IMR-90 (cell line): ENCODE results near the gene TCHP. TPM values are rescaled to one million over a fixed set of nuclear protein-coding genes. Genes with fewer than 3 reads are reported as not detected.

Experiments
- ATAC-seq: fragments of 200-7000 bp; cut with Tn5 transposase; 2 replicates; pipeline ENCODE4 v1.9.1; 2020; ENCODE audit warnings: low read depth, mild to moderate bottlenecking, moderate library complexity
- BruUV-seq: library from RNA; stranded (reverse); fragments of 400-500 nt; replicated peaks from 2 replicates; lab custom pipeline; 2021; lab: Mats Ljungman, UMichigan
- CTCF ChIA-PET: fragments of 300-600 bp; formaldehyde crosslinking; extraction: SDS; loops from one replicate; lab custom pipeline; 2021; ENCODE audit warnings: antibody characterized with exemption; lab: Yijun Ruan, JAX
- POLR2A ChIA-PET: fragments of 300-600 bp; sonication (Branson Sonifier 250); formaldehyde crosslinking; loops from one replicate; lab custom pipeline; 2022; ENCODE audit warnings: antibody characterized with exemption; ENCODE audit not compliant: unreplicated experiment; lab: Charles Lee
- DNase-seq: peaks from one replicate; pipeline ENCODE4 v3.0.0; 2013
- H2AFZ ChIP-seq: replicated peaks from 2 replicates; pipeline ENCODE3; 2013; ENCODE audit warnings: low read length, mild to moderate bottlenecking; ENCODE audit not compliant: poor library complexity
- H2AK5ac ChIP-seq: 2 replicates; pipeline ENCODE4 v1.6.1; 2013; ENCODE audit warnings: low read depth, low read length, inconsistent platforms
- H2AK9ac ChIP-seq: replicated peaks from 2 replicates; pipeline ENCODE3; 2013; ENCODE audit warnings: mild to moderate bottlenecking, low read depth, low read length, moderate library complexity; ENCODE audit not compliant: poor library complexity
- H2BK120ac ChIP-seq: 2 replicates; pipeline ENCODE4 v1.6.1; 2013; ENCODE audit warnings: low read depth, low read length, inconsistent platforms
- H2BK15ac ChIP-seq: 3 replicates; pipeline ENCODE4 v1.6.1; 2013; ENCODE audit warnings: low read depth, low read length, inconsistent platforms
- H2BK20ac ChIP-seq: 2 replicates; pipeline ENCODE4 v1.6.1; 2013; ENCODE audit warnings: low read depth, mild to moderate bottlenecking, inconsistent platforms, low read length, moderate library complexity
- H2BK5ac ChIP-seq: 2 replicates; pipeline ENCODE4 v1.6.1; 2013; ENCODE audit warnings: mild to moderate bottlenecking, low read depth, low read length, inconsistent platforms; ENCODE audit not compliant: poor library complexity, severe bottlenecking
- H3K14ac ChIP-seq: replicated peaks from 2 replicates; pipeline ENCODE4 v1.6.1; 2013; ENCODE audit warnings: low read depth, low read length, inconsistent platforms
- H3K18ac ChIP-seq: 2 replicates; pipeline ENCODE4 v1.6.1; 2013; ENCODE audit warnings: low read depth, low read length, control low read depth
- H3K23ac ChIP-seq: 2 replicates; pipeline ENCODE4 v1.6.1; 2013; ENCODE audit warnings: low read depth, low read length, inconsistent platforms
- H3K27ac ChIP-seq: 2 replicates; pipeline ENCODE4 v1.5.1; 2013; ENCODE audit warnings: mild to moderate bottlenecking, control low read depth, low read length; ENCODE audit not compliant: insufficient read depth
- H3K27me3 ChIP-seq: 2 replicates; pipeline ENCODE4 v1.6.1; 2013; ENCODE audit warnings: low read length; ENCODE audit not compliant: control insufficient read depth, insufficient read depth
- H3K36me3 ChIP-seq: 2 replicates; pipeline ENCODE4 v1.6.1; 2013; ENCODE audit warnings: low read length, mixed read lengths; ENCODE audit not compliant: control insufficient read depth, insufficient read depth
- H3K4ac ChIP-seq: 2 replicates; pipeline ENCODE4 v1.6.1; 2013; ENCODE audit warnings: low read depth, low read length, inconsistent platforms
- H3K4me1 ChIP-seq: 2 replicates; pipeline ENCODE4 v1.6.1; 2013; ENCODE audit warnings: low read length, mixed read lengths; ENCODE audit not compliant: control insufficient read depth, insufficient read depth
- H3K4me2 ChIP-seq: 2 replicates; pipeline ENCODE4 v1.6.1; 2013; ENCODE audit warnings: low read depth, mild to moderate bottlenecking, control low read depth, low read length, moderate library complexity
- H3K4me3 ChIP-seq: 2 replicates; pipeline ENCODE4 v1.5.1; 2013; ENCODE audit warnings: low read depth, mild to moderate bottlenecking, control low read depth, low read length, moderate library complexity; ENCODE audit not compliant: insufficient read depth
- H3K56ac ChIP-seq: 2 replicates; pipeline ENCODE4 v1.6.1; 2013; ENCODE audit warnings: low read length, inconsistent platforms; ENCODE audit not compliant: insufficient read depth; ENCODE audit errors: extremely low read depth
- H3K79me1 ChIP-seq, 2 experiments: 2 replicates each; pipeline ENCODE4 v1.6.1; 2013; ENCODE audit warnings: low read length in 2 of 2, inconsistent platforms in 1 of 2, low read depth in 1 of 2
- H3K9ac ChIP-seq: 2 replicates; pipeline ENCODE4 v1.6.1; 2013; ENCODE audit warnings: low read depth, low read length, control low read depth
- H3K9me1 ChIP-seq: 2 replicates; pipeline ENCODE4 v1.6.1; 2013; ENCODE audit warnings: low read length, inconsistent platforms; ENCODE audit not compliant: insufficient read depth
- H3K9me3 ChIP-seq: 2 replicates; pipeline ENCODE4 v1.6.1; 2013; ENCODE audit warnings: low read length; ENCODE audit not compliant: control insufficient read depth, insufficient read depth
- H4K20me1 ChIP-seq: 2 replicates; pipeline ENCODE4 v1.6.1; 2013; ENCODE audit warnings: low read length, inconsistent platforms; ENCODE audit not compliant: insufficient read depth
- H4K5ac ChIP-seq: 2 replicates; pipeline ENCODE4 v1.6.1; 2013; ENCODE audit warnings: mild to moderate bottlenecking, low read depth, low read length, control low read depth
- H4K8ac ChIP-seq, 2 experiments: 2 replicates each; pipeline ENCODE4 v1.6.1; 2013; ENCODE audit warnings: low read depth in 2 of 2, low read length in 2 of 2, control low read depth in 1 of 2, inconsistent platforms in 1 of 2
- H4K91ac ChIP-seq: 2 replicates; pipeline ENCODE4 v1.6.1; 2013; ENCODE audit warnings: low read depth, low read length, inconsistent platforms; ENCODE audit not compliant: insufficient read depth
- BHLHE40 ChIP-seq: fragments of 150-350 bp; IDR thresholded peaks from 2 replicates; pipeline ENCODE4 v1.6.1; 2016; ENCODE audit warnings: mild to moderate bottlenecking, low read depth, low read length
- CEBPB ChIP-seq: IDR thresholded peaks from 2 replicates; pipeline ENCODE4 v1.6.1; 2012; ENCODE audit warnings: low read depth, low read length, improper control_type of control experiment
- FOS ChIP-seq: fragments of 150-350 bp; IDR thresholded peaks from 2 replicates; pipeline ENCODE4 v1.6.1; 2016; ENCODE audit warnings: low read depth, low read length
- MAFK ChIP-seq: IDR thresholded peaks from 2 replicates; pipeline ENCODE4 v1.6.1; 2012; ENCODE audit warnings: low read depth, low read length, improper control_type of control experiment
- MAZ ChIP-seq: IDR thresholded peaks from 2 replicates; pipeline ENCODE4 v1.6.1; 2012; ENCODE audit warnings: low read depth, mild to moderate bottlenecking, low read length, improper control_type of control experiment, moderate library complexity, borderline replicate concordance
- MXI1 ChIP-seq: IDR thresholded peaks from 2 replicates; pipeline ENCODE4 v1.6.1; 2012; ENCODE audit warnings: low read depth, mild to moderate bottlenecking, low read length, moderate library complexity, borderline replicate concordance
- NFE2L2 ChIP-seq: fragments of 150-350 bp; IDR thresholded peaks from 2 replicates; pipeline ENCODE4 v1.6.1; 2016; ENCODE audit warnings: low read depth, mild to moderate bottlenecking, low read length
- RAD21 ChIP-seq: IDR thresholded peaks from 2 replicates; pipeline ENCODE4 v1.6.1; 2012; ENCODE audit warnings: low read length, improper control_type of control experiment
- RCOR1 ChIP-seq: IDR thresholded peaks from 2 replicates; pipeline ENCODE4 v1.6.1; 2012; ENCODE audit warnings: mild to moderate bottlenecking, low read length, improper control_type of control experiment; ENCODE audit not compliant: insufficient replicate concordance
- RFX5 ChIP-seq: IDR thresholded peaks from 2 replicates; pipeline ENCODE4 v1.8.0; 2012; ENCODE audit warnings: low read depth, mild to moderate bottlenecking, low read length, moderate library complexity
- SMC3 ChIP-seq: fragments of 150-350 bp; IDR thresholded peaks from 2 replicates; pipeline ENCODE4 v1.6.1; 2016; ENCODE audit warnings: low read depth, mild to moderate bottlenecking, antibody characterized with exemption, low read length, moderate library complexity
- WGBS, 2 experiments: methylation state at CpG; one replicate each; pipeline versions ENCODE4 v1.1.5 to v1.1.7; 2013; ENCODE audit warnings: missing lambda C conversion rate in 2 of 2; ENCODE audit not compliant: insufficient read length in 1 of 2; ENCODE audit errors: extremely low coverage in 2 of 2; 5-methylcytosine and 5-hydroxymethylcytosine counted together
- dilution Hi-C: fragments of 300-500 bp; cut with HindIII; formaldehyde crosslinking; loops from one replicate; pipeline ENCODE4 v1.14.3; 2018; ENCODE audit warnings: low sequenced_read_pairs; ENCODE audit not compliant: unreplicated experiment
- in situ Hi-C: fragments of 300-500 bp; cut with MboI; formaldehyde crosslinking; loops from 3 replicates; pipeline ENCODE4 v1.14.3; 2019; ENCODE audit warnings: low sequenced_read_pairs, inconsistent platforms, mixed read lengths
- intact Hi-C: fragments of 100-400 bp; cut with micrococcal nuclease; formaldehyde crosslinking; loops from 2 replicates; pipeline ENCODE4 v1.10.0; 2022
- polyA plus RNA-seq, 3 experiments: library from polyadenylated mRNA; depleted of rRNA; stranded (reverse); fragments of >200 nt; gene quantifications; 2 replicates each; pipeline ENCODE4 v1.2.3, GENCODE V29; 2012; ENCODE audit warnings: low replicate concordance in 1 of 3
- total RNA-seq: library from RNA; depleted of rRNA; stranded (reverse); fragments of >200 nt; gene quantifications from 2 replicates; pipeline ENCODE4 v1.2.3, GENCODE V29; 2012
- TF ChIP-seq, protein P1 (sequence below): conservative IDR thresholded peaks from 2 replicates; pipeline ENCODE4 v1.5.1; 2012; ENCODE audit warnings: mild to moderate bottlenecking, low read depth, low read length, improper control_type of control experiment
- TF ChIP-seq, protein P2 (sequence below): fragments of 150-350 bp; IDR thresholded peaks from 2 replicates; pipeline ENCODE4 v1.6.1; 2016; ENCODE audit warnings: low read depth, mild to moderate bottlenecking, low read length, moderate library complexity, borderline replicate concordance
- TF ChIP-seq, protein P3 (sequence below): fragments of 150-350 bp; IDR thresholded peaks from 2 replicates; pipeline ENCODE4 v1.6.1; 2017; ENCODE audit warnings: mild to moderate bottlenecking, antibody characterized with exemption, low read length, low read depth

TCHP gene
- total and polyA plus RNA-seq, 2 of the 4 experiments (the other 2 are of a cell fraction) = 6.1 to 13.4 TPM

DNA sequence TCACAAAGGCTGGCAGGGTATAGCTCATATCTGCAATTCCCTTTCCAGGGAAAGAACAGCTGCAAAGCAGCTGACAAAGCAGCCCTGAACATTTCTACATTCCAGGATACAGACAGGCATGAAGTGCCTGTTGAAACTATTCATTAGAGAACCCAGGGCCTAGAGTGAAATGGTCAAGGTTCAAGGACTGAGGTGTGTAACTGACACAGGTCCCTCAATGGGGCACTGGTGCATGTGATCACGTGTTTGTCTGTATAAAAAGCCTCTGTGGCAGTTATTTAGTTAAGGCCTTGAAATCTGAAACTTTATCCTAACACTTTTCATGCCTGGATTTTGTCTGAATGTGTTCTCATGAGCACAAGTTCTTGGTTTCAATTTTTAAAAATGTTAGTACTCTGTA, 49.0 kb downstream of the TCHP start:
- intact Hi-C loops = loop anchor here (5.0 kb wide), 1 partner anchor 48 kb away; the partner anchor contains the start of genes ANKRD13A and GIT2
- H3K9me1 ChIP-seq = peaks cover 36% of the 10 kb centered on the region
- no peak overlapping the region for H2AFZ ChIP-seq
- H2BK5ac ChIP-seq = peak overlapping the region; percentile 99
- peaks cover 56% of the 10 kb centered on the region for H3K4me1 ChIP-seq
- peak overlapping the region in 1 of 2 experiments; percentile 69; a peak in 3 of 4 replicates for H4K8ac ChIP-seq
- H4K20me1 ChIP-seq = peaks cover 8% of the 10 kb centered on the region; the same call in 1 of the 2 replicates
- POLR2A ChIA-PET = no interaction called here
- H3K4ac ChIP-seq = peak overlapping the region; percentile 88
- no peaks in the 10 kb centered on the region for H3K9me3 ChIP-seq
- H3K4me3 ChIP-seq = no peak overlapping the region
- peak overlapping the region; percentile 16; the same call in 1 of the 3 replicates for H2BK15ac ChIP-seq
- no CpG with 5 or more reads among the region's 1 CpG for WGBS, 2 experiments
- BruUV-seq = no TSS peak
- H2BK120ac ChIP-seq = peak overlapping the region; percentile 78
- TF ChIP-seq NFE2L2 = 0 out of 2 replicates have a peak, but pooled peaks have one; percentile 2
- TF ChIP-seq CEBPB = no peak
- no peak for TF ChIP-seq RAD21
- no peak for TF ChIP-seq RCOR1
- TF ChIP-seq, protein P1, sequence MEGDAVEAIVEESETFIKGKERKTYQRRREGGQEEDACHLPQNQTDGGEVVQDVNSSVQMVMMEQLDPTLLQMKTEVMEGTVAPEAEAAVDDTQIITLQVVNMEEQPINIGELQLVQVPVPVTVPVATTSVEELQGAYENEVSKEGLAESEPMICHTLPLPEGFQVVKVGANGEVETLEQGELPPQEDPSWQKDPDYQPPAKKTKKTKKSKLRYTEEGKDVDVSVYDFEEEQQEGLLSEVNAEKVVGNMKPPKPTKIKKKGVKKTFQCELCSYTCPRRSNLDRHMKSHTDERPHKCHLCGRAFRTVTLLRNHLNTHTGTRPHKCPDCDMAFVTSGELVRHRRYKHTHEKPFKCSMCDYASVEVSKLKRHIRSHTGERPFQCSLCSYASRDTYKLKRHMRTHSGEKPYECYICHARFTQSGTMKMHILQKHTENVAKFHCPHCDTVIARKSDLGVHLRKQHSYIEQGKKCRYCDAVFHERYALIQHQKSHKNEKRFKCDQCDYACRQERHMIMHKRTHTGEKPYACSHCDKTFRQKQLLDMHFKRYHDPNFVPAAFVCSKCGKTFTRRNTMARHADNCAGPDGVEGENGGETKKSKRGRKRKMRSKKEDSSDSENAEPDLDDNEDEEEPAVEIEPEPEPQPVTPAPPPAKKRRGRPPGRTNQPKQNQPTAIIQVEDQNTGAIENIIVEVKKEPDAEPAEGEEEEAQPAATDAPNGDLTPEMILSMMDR = no peak
- no peak for TF ChIP-seq RFX5
- peak; percentile 52 for TF ChIP-seq MAFK
- TF ChIP-seq MAZ = no peak
- no peak for TF ChIP-seq SMC3
- TF ChIP-seq BHLHE40 = no peak; the same call in 1 of the 2 replicates
- TF ChIP-seq MXI1 = no peak
- TF ChIP-seq, protein P2, sequence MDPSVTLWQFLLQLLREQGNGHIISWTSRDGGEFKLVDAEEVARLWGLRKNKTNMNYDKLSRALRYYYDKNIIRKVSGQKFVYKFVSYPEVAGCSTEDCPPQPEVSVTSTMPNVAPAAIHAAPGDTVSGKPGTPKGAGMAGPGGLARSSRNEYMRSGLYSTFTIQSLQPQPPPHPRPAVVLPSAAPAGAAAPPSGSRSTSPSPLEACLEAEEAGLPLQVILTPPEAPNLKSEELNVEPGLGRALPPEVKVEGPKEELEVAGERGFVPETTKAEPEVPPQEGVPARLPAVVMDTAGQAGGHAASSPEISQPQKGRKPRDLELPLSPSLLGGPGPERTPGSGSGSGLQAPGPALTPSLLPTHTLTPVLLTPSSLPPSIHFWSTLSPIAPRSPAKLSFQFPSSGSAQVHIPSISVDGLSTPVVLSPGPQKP = no peak
- TF ChIP-seq, protein P3, sequence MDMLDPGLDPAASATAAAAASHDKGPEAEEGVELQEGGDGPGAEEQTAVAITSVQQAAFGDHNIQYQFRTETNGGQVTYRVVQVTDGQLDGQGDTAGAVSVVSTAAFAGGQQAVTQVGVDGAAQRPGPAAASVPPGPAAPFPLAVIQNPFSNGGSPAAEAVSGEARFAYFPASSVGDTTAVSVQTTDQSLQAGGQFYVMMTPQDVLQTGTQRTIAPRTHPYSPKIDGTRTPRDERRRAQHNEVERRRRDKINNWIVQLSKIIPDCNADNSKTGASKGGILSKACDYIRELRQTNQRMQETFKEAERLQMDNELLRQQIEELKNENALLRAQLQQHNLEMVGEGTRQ = peak; percentile 54
- 0 out of 2 replicates have a peak, but pooled peaks have one; percentile 8 for TF ChIP-seq FOS
- CTCF ChIA-PET = interaction anchor here (0.5 kb wide), 1 partner anchor 49 kb away, joined by 4 read pairs; the partner anchor contains the start of gene TCHP
- peak overlapping the region; percentile 51 for H3K56ac ChIP-seq
- no peaks in the 10 kb centered on the region for H3K27me3 ChIP-seq
- H3K9ac ChIP-seq = peak overlapping the region; percentile 27
- peak overlapping the region; percentile 87 for H2AK5ac ChIP-seq
- DNase-seq (peak; percentile 79), ATAC-seq (peak; percentile 19)
- H3K79me1 ChIP-seq = peaks cover 30 to 57% of the 10 kb centered on the region in 2 experiments
- peak overlapping the region; percentile 20; the same call in 1 of the 2 replicates for H4K5ac ChIP-seq
- dilution Hi-C loops = no loop called here
- in situ Hi-C loops = no loop called here
- H4K91ac ChIP-seq = peak overlapping the region; percentile 37
- peak overlapping the region; percentile 89 for H3K27ac ChIP-seq
- H2BK20ac ChIP-seq = peak overlapping the region; percentile 85
- H3K36me3 ChIP-seq = peaks cover 25% of the 10 kb centered on the region
- peak overlapping the region; percentile 68; the same call in 1 of the 2 replicates for H3K23ac ChIP-seq
- peak overlapping the region; percentile 23 for H3K14ac ChIP-seq
- H3K4me2 ChIP-seq = peak overlapping the region; percentile 37
- no peak overlapping the region for H2AK9ac ChIP-seq
- peak overlapping the region; percentile 15; the same call in 1 of the 2 replicates for H3K18ac ChIP-seq
